Hepatic stellate cell (primary cell): ENCODE results near the gene SLC38A5.
"Not testable (repeated sequence)": the region's sequence is repeated elsewhere in the genome, so short reads cannot be mapped to it uniquely, and the experiment has no call there.

Experiments
- DNase-seq: peaks from one replicate; pipeline ENCODE4 v3.0.0; 2011; ENCODE audit warnings: low spot score

SLC38A5 gene

DNA sequence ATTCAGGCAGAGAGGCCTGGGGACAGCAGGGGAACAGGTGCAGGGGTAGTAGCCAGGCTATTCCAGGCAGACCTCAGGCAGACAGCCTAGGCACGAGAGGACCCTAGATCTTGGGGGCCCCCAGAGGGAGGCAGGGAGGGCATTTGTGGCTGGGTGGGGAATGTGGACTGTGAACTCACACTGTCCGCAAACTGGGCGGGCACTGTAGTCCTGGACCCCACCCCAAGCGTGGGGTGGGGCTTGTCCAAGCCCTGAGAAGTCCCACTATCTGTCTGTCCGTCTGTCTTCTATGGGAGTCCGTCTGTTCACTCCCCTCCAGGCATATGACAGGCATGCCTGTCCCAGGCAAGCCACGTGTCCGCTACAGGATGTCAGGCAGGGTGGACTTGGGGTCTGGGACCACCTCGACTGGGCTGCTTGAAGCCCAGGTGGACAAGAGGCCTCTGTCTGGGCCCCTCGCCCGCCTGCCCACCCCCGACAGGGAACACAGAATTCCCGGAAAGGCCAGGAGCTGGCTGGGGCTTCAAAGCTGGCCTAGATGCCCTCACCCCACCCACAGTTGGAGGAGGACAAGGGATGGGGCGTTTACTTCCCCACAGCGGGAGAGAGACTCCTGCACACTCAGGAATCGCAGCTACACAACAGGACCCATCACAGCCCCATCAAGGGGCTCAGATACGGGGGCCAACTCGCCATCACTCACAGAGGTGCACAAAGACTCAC, at the start of gene SLC38A5:
TSS of gene SLC38A5 (minus strand) at position 151 of the 723 bp plus-strand sequence. CDS start 2,336 bp downstream, outside the sequence.
- no peak for DNase-seq

- not testable (repeated sequence) for DNase-seq
Measured at GRCh38 chrX:48519481-48519880, 49.4 kb upstream of the SLC38A5 start.

- no peak for DNase-seq
Measured at GRCh38 chrX:48516987-48517386, 46.9 kb upstream of the SLC38A5 start.

- no peak for DNase-seq
Measured at GRCh38 chrX:48516285-48516684, 46.2 kb upstream of the SLC38A5 start.

- no peak for DNase-seq
Measured at GRCh38 chrX:48515842-48516241, 45.8 kb upstream of the SLC38A5 start.

DNA sequence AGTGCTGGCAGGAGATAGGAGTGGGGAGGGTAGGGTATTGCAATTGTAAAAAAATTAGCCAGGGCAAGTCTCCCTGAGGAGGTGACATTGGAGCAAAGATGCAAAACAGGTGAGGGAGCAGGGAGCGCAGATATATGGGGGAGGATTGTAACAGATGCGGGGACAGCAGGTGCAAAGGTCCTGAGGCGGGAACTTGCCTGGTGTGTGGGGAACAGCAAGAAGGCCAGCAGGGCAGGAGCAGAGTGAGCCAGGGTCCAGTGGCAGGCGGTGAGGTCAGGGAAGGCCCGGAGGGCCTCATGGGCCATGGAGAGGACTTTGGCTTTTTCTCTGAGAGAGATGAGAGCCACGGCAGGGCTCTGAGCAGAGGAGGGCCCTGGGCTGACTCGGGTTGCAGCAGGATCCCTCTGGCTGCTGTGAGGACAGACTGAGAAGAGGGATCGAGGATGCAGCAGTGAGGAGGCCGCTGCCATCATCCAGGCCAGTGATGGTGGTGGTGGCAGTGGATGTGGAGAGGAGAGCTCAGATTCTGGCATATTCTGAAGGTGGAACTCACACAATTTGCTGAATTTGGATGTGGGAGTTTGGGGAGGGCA, 44.9 kb upstream of the SLC38A5 start:
- no peak for DNase-seq

DNA sequence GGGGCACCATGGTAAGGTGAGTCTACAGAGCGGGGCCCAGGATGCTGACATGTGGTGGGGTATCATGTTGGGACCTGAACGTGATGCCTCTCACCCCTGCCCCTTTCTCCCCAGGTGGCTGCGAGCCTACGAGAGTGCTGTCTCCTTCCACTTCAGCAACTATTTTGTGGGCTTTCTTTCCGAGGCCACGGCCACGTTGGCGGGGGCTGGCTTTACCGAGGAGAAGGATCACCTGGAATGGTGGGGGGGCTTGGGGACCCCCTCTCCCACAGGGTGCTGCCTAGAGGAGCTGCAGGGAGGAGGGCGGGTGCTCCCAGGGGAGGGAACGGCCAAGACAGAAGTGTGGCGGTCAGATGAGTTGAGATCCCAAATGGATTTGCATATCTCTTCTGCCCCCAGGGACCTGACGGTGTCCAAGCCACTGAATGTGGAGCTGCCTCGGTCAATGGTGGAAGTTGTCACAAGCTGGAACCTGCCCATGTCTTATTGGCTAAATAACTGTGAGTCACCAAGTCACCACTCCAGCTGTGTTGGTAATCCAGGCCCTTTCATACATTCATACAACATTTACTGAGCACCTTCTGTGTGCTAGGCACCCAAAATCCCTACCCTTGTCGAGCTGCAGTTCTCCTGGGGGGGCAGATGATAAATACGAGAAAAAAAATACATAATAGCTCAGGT, 44.2 kb upstream of the SLC38A5 start:
- DNase-seq = no peak

GRCh38 chrX:48513670-48514069, 43.6 kb upstream of the SLC38A5 start:
- no peak for DNase-seq

DNA sequence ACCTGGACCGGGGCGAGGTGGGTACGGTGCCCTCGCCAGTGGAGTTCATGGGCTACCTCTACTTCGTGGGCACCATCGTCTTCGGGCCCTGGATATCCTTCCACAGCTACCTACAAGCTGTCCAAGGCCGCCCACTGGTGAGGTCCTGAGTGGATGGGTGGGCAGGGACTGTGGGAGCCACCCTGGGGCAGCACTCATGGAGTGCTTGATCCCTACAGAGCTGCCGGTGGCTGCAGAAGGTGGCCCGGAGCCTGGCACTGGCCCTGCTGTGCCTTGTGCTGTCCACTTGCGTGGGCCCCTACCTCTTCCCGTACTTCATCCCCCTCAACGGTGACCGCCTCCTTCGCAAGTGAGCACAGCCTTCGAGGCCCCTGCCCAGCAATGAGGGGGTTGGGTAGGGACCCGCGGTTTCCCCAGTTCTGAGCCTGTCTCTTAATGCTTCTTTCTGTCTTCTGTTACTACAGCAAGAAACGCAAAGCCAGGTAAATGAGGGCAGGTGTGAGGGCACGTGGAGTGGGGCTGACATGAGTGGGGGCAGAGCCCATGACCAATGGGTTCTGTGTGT, 42.4 kb upstream of the SLC38A5 start:
- no peak for DNase-seq

- peak; percentile 42 for DNase-seq
Measured at GRCh38 chrX:48511560-48511959, 41.5 kb upstream of the SLC38A5 start.

DNA sequence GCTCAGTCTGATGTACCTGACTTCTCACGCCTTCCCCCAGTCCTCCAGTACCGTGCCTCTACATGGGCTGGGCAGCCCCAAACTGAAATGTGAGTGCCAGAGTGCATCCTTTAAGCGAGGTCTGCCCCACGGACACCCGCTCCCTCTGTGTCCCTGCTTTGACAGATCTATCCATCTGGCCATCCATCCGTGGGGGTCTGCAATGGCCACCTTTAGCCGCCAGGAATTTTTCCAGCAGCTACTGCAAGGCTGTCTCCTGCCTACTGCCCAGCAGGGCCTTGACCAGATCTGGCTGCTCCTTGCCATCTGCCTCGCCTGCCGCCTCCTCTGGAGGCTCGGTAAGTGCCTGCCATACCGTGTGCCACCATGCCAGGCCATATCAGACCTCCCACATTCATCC, 39.6 kb upstream of the SLC38A5 start:
- no peak for DNase-seq

- no peak for DNase-seq
Measured at GRCh38 chrX:48509245-48509590, 39.2 kb upstream of the SLC38A5 start.

GRCh38 chrX:48508400-48509244, 38.6 kb upstream of the SLC38A5 start, which contains the start of gene PORCN:
Gene PORCN (plus strand): TSS chrX:48508992. CDS start chrX:48509821, 829 bp downstream.
- DNase-seq = peak; percentile 81

GRCh38 chrX:48507246-48507645, 37.2 kb upstream of the SLC38A5 start:
- no peak for DNase-seq

- DNase-seq = no peak
Measured at GRCh38 chrX:48505481-48505880, 35.4 kb upstream of the SLC38A5 start.

GRCh38 chrX:48504261-48504660, 34.2 kb upstream of the SLC38A5 start:
- DNase-seq = no peak

DNA sequence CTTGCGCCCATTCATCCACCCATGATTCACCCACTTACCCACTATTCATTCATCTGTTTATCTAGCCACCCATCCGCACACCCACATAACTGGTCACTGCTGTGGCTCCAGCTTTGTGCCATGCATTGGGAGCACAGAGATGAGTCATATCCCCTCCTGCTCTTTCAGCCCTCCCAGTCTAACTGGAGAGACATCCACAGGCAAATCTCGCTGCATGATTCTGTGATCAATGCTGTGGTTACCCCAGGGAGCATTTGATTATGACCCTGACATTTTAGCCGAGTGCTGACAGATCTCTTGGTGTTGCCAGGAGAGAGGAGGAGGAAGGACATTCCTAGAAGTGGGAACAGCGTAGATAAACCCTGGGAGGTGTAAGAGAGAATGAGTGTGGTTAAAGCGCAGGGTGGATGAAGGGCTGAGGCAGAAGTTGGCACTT, 28.3 kb upstream of the SLC38A5 start:
- DNase-seq = peak; percentile 65

- DNase-seq = no peak
Measured at GRCh38 chrX:48497871-48498270, 27.8 kb upstream of the SLC38A5 start.

GRCh38 chrX:48496660-48497059, 26.6 kb upstream of the SLC38A5 start:
- DNase-seq = no peak

- DNase-seq = no peak
Measured at GRCh38 chrX:48493890-48494364, 23.9 kb upstream of the SLC38A5 start.

- DNase-seq = no peak
Measured at GRCh38 chrX:48492293-48492910, 22.3 kb upstream of the SLC38A5 start.
